ENCODE results near the gene RASAL2.
"Not testable (repeated sequence)": the region's sequence is repeated elsewhere in the genome, so short reads cannot be mapped to it uniquely, and the experiment has no call there.

The RASAL2 gene

GRCh38 chr1:178283409-178283808, 189.5 kb downstream of the RASAL2 start:
- no peak for ATAC-seq
- DNase-seq: no peak

GRCh38 chr1:178284058-178284457, 190.2 kb downstream of the RASAL2 start:
- DNase-seq (no peak), ATAC-seq (no peak)

GRCh38 chr1:178291166-178291565, 197.3 kb downstream of the RASAL2 start:
- ATAC-seq (no peak), DNase-seq (no peak)

- no peak for ATAC-seq
Measured at GRCh38 chr1:178294654-178295053, 200.8 kb downstream of the RASAL2 start.

GRCh38 chr1:178300352-178300699, 206.4 kb downstream of the RASAL2 start:
- ATAC-seq (no peak), DNase-seq (no peak)

More at GRCh38 chr1:178294654-178295053, 200.8 kb downstream of the RASAL2 start:
- no peak for DNase-seq

GRCh38 chr1:178301141-178301540, 207.2 kb downstream of the RASAL2 start:
- ATAC-seq: no peak
- DNase-seq: no peak

- ATAC-seq (no peak), DNase-seq (no peak)
Measured at GRCh38 chr1:178307264-178307663, 213.4 kb downstream of the RASAL2 start.

- DNase-seq: no peak
- ATAC-seq: no peak
Measured at GRCh38 chr1:178308438-178308837, 214.5 kb downstream of the RASAL2 start.

GRCh38 chr1:178310685-178311105, 216.8 kb downstream of the RASAL2 start:
- DNase-seq (no peak), ATAC-seq (no peak)

- no peak for DNase-seq
- ATAC-seq: no peak
Measured at GRCh38 chr1:178311164-178311563, 217.3 kb downstream of the RASAL2 start.

GRCh38 chr1:178320280-178320982, 226.5 kb downstream of the RASAL2 start:
- ATAC-seq: not testable (repeated sequence)

GRCh38 chr1:178323067-178323466, 229.2 kb downstream of the RASAL2 start:
- DNase-seq (no peak), ATAC-seq (no peak)

More at GRCh38 chr1:178320280-178320982, 226.5 kb downstream of the RASAL2 start:
- not testable (repeated sequence) for DNase-seq

- DNase-seq: no peak
Measured at GRCh38 chr1:178324003-178324402, 230.1 kb downstream of the RASAL2 start.

GRCh38 chr1:178328728-178329127, 234.8 kb downstream of the RASAL2 start:
- DNase-seq (no peak), ATAC-seq (no peak)

More at GRCh38 chr1:178324003-178324402, 230.1 kb downstream of the RASAL2 start:
- no peak for ATAC-seq

- DNase-seq: no peak
- no peak for ATAC-seq
Measured at GRCh38 chr1:178330153-178330552, 236.2 kb downstream of the RASAL2 start.

GRCh38 chr1:178330848-178331497, 237.1 kb downstream of the RASAL2 start:
- DNase-seq: no peak
- ATAC-seq: no peak

GRCh38 chr1:178335426-178335825, 241.5 kb downstream of the RASAL2 start:
- no peak for DNase-seq

GRCh38 chr1:178337091-178337706, 243.3 kb downstream of the RASAL2 start:
- DNase-seq: no peak
- ATAC-seq: no peak

More at GRCh38 chr1:178335426-178335825, 241.5 kb downstream of the RASAL2 start:
- ATAC-seq: no peak

GRCh38 chr1:178339834-178340233, 245.9 kb downstream of the RASAL2 start:
- ATAC-seq (no peak), DNase-seq (no peak)

- no peak for ATAC-seq
- no peak for DNase-seq
Measured at GRCh38 chr1:178341261-178341956, 247.5 kb downstream of the RASAL2 start.

- DNase-seq (no peak), ATAC-seq (no peak)
Measured at GRCh38 chr1:178342745-178343144, 248.8 kb downstream of the RASAL2 start.

- ATAC-seq: no peak
Measured at GRCh38 chr1:178344513-178345091, 250.7 kb downstream of the RASAL2 start.

More at GRCh38 chr1:178344513-178345091, 250.7 kb downstream of the RASAL2 start:
- no peak for DNase-seq
